Neural progenitor cell (in vitro differentiated cells): ENCODE data around the gene SFT2D3. TPM values are rescaled to one million over a fixed set of nuclear protein-coding genes. Genes with fewer than 3 reads are reported as not detected.

Source experiments
- DNase-seq: peaks from one replicate; pipeline ENCODE4 v3.0.0-alpha.2; 2016; ENCODE audit warnings: low spot score
- H2AFZ ChIP-seq: fragments of 200-600 bp; sonication (generic); replicated peaks from 2 replicates; pipeline ENCODE4 v1.6.1; 2016; ENCODE audit warnings: antibody characterized with exemption
- H3F3A ChIP-seq: fragments of 200-600 bp; sonication (generic); 2 replicates; pipeline ENCODE4 v1.6.1; 2016; ENCODE audit warnings: antibody characterized with exemption, low read depth
- H3K27ac ChIP-seq: fragments of 200-600 bp; sonication (generic); 2 replicates; pipeline ENCODE4 v1.5.1; 2016; ENCODE audit warnings: mild to moderate bottlenecking
- H3K27me3 ChIP-seq: fragments of 200-600 bp; sonication (generic); 2 replicates; pipeline ENCODE4 v1.6.1; 2016; ENCODE audit warnings: mild to moderate bottlenecking, moderate library complexity
- H3K36me3 ChIP-seq: fragments of 200-600 bp; sonication (generic); 2 replicates; pipeline ENCODE4 v1.5.1; 2016
- H3K4me1 ChIP-seq: fragments of 200-600 bp; sonication (generic); 2 replicates; pipeline ENCODE4 v1.6.1; 2016; ENCODE audit warnings: mixed run types
- H3K4me2 ChIP-seq: fragments of 200-600 bp; sonication (generic); 2 replicates; pipeline ENCODE4 v1.6.1; 2016
- H3K4me3 ChIP-seq: fragments of 200-600 bp; sonication (generic); 2 replicates; pipeline ENCODE4 v1.5.1; 2016
- H3K79me2 ChIP-seq: fragments of 200-600 bp; sonication (generic); 2 replicates; pipeline ENCODE4 v1.6.1; 2016; ENCODE audit warnings: low read depth
- H3K9ac ChIP-seq: fragments of 200-600 bp; sonication (generic); 2 replicates; pipeline ENCODE4 v1.6.1; 2016
- H3K9me3 ChIP-seq: fragments of 200-600 bp; sonication (generic); 2 replicates; pipeline ENCODE4 v1.5.1; 2016; ENCODE audit warnings: low read depth
- H4K20me1 ChIP-seq: fragments of 200-600 bp; sonication (generic); 2 replicates; pipeline ENCODE4 v1.6.1; 2016; ENCODE audit warnings: low read depth
- H3K27ac Mint-ChIP-seq: 3 replicates; pipeline ENCODE4 v1.8.0; 2021; ENCODE audit warnings: mixed read lengths
- H3K27me3 Mint-ChIP-seq: 2 replicates; pipeline ENCODE4 v1.8.0; 2022; ENCODE audit warnings: low read depth, mild to moderate bottlenecking, inconsistent platforms, moderate library complexity, mixed read lengths; ENCODE audit not compliant: insufficient read depth
- H3K36me3 Mint-ChIP-seq: 3 replicates; pipeline ENCODE4 v1.8.0; 2021; ENCODE audit warnings: mixed read lengths
- H3K4me1 Mint-ChIP-seq: 3 replicates; pipeline ENCODE4 v1.8.0; 2021; ENCODE audit warnings: mixed read lengths
- H3K4me3 Mint-ChIP-seq: 3 replicates; pipeline ENCODE4 v1.8.0; 2021; ENCODE audit warnings: mild to moderate bottlenecking, moderate library complexity, mixed read lengths
- H3K9me3 Mint-ChIP-seq: 3 replicates; pipeline ENCODE4 v1.8.0; 2020; ENCODE audit warnings: mixed read lengths
- EZH2 ChIP-seq: fragments of 200-600 bp; sonication (generic); IDR thresholded peaks from 2 replicates; pipeline ENCODE4 v1.6.1; 2017; ENCODE audit warnings: antibody characterized with exemption, mild to moderate bottlenecking, moderate library complexity
- EZH2phosphoT487 ChIP-seq: fragments of 200-600 bp; sonication (generic); IDR thresholded peaks from 2 replicates; pipeline ENCODE4 v1.6.1; 2017; ENCODE audit warnings: antibody characterized with exemption
- total RNA-seq: library from RNA; depleted of rRNA; stranded (reverse); fragments of >200 nt; gene quantifications from 2 replicates; pipeline ENCODE4 v1.2.3, GENCODE V29; 2015; ENCODE audit warnings: low replicate concordance
- TF ChIP-seq, protein P1 (sequence below): fragments of 200-600 bp; sonication (generic); IDR thresholded peaks from 2 replicates; pipeline ENCODE4 v1.5.1; 2017; ENCODE audit warnings: antibody characterized with exemption, mild to moderate bottlenecking

SFT2D3 gene
- total RNA-seq, 1 donor from 2014 or later: 30.6 TPM

DNA sequence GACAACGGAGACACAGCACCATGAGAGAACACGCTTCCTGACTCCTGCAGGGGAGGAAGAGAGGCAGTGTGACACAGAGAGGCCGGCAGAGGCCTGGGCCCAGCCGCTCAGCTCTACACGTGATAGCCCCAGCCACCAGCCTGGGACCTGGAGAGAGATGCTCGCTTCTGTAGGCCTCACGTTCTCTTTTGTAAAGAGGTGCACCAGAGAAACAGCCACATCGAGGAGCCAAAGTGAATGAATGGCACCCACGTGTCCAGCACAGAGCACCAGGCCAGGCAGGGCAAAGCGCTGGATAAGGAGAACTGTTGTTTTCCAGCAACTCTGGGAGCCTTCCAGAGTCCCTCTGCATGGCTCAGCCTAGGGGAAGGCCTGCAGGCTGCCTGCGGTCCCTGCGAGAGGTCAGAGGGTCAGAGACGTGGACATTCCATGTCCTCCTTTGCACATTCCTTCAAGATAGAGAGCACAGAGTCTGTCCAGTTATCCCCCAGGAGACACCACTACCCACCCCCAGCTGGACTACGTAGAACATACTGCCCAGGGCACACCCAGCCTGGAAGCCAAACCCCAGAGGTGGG is 40.1 kb upstream of the SFT2D3 start:
- no peaks in the 10 kb centered on the region for H4K20me1 ChIP-seq
- H3K4me2 ChIP-seq: no peak overlapping the region
- no peaks in the 10 kb centered on the region for H3K79me2 ChIP-seq
- peak overlapping the region; percentile 66 for H3K27ac Mint-ChIP-seq
- H3K4me1 Mint-ChIP-seq: peaks cover 14% of the 10 kb centered on the region
- H3F3A ChIP-seq: no peaks in the 10 kb centered on the region
- H3K4me1 ChIP-seq: peaks cover 5% of the 10 kb centered on the region
- no peak for DNase-seq
- no peak overlapping the region for H3K4me3 ChIP-seq
- H3K9me3 Mint-ChIP-seq: no peaks in the 10 kb centered on the region
- H2AFZ ChIP-seq: no peak overlapping the region
- no peaks in the 10 kb centered on the region for H3K9me3 ChIP-seq
- no peak overlapping the region for H3K9ac ChIP-seq
- no peak overlapping the region for H3K27ac ChIP-seq
- peaks cover 36% of the 10 kb centered on the region for H3K27me3 ChIP-seq
- H3K36me3 ChIP-seq: no peaks in the 10 kb centered on the region
- peaks cover 22% of the 10 kb centered on the region for H3K27me3 Mint-ChIP-seq
- no peak for TF ChIP-seq EZH2
- TF ChIP-seq, protein P1, sequence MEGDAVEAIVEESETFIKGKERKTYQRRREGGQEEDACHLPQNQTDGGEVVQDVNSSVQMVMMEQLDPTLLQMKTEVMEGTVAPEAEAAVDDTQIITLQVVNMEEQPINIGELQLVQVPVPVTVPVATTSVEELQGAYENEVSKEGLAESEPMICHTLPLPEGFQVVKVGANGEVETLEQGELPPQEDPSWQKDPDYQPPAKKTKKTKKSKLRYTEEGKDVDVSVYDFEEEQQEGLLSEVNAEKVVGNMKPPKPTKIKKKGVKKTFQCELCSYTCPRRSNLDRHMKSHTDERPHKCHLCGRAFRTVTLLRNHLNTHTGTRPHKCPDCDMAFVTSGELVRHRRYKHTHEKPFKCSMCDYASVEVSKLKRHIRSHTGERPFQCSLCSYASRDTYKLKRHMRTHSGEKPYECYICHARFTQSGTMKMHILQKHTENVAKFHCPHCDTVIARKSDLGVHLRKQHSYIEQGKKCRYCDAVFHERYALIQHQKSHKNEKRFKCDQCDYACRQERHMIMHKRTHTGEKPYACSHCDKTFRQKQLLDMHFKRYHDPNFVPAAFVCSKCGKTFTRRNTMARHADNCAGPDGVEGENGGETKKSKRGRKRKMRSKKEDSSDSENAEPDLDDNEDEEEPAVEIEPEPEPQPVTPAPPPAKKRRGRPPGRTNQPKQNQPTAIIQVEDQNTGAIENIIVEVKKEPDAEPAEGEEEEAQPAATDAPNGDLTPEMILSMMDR: no peak
- H3K4me3 Mint-ChIP-seq: no peak overlapping the region
- H3K36me3 Mint-ChIP-seq: no peaks in the 10 kb centered on the region

DNA sequence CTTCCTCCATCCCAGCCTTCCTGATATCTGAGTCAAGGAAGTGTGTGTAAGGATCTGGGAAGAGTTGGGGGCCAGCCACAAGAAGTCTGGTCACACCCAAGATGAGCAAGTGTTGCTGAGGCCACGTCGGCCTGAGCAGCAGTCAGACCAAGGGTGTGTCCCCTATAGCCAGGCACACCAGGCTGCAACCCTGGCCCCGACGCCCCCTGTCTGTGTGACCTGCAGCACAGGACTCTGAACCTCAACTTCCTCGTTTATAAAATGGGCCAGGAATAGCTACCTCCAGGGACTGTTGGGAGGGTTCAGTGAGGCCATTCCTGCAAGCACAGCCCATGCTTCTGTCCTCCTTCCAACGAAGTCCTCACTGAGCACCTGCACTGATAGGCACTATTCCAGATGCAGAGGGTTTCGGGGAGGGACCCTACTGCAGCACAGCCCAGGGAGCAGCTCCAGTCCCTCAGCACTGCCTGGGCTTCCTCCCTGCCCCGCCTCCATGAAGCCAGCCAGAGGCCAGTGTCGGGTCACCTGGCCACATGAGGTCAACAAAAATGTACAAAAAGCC is 39.3 kb upstream of the SFT2D3 start:
- H3K27ac ChIP-seq: no peak overlapping the region
- no peaks in the 10 kb centered on the region for H3K36me3 Mint-ChIP-seq
- no peak overlapping the region for H3K4me3 ChIP-seq

DNA sequence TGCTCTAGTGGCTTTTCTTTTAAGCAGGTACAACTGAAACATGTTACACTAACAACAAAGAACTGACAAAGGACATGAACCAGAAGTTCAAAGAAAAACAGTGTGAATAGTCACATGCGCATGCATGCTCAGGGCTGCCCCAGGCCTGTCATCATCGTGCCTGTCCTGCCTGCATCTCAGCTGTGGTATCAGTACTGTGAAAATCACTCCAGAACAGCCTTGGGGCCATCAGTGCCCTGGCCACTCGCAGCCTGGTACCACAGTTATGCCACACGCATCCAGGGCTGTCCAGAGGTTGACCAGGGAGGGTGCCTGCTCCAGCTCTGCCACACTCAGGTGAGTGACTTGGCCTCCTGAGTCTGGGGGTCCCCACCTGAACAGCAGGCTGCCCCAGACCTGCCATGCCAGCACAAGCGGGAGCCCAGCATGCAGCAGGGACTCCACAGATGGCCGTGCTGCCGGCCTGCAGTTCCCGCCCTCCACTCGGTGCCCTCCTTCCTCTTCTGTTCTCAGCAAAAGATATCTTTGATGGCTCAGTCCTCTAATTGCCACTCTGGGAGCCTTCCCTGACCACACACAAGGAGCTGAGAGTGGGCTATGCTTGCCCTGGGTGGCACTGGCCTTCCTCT is 38.2 kb upstream of the SFT2D3 start:
- Histone ChIP-seq H3K79me2 (no peaks in the 10 kb centered on the region), H3K9ac (no peak overlapping the region), H3K4me3 (no peak overlapping the region), H3K9me3 (no peaks in the 10 kb centered on the region), H3F3A (no peaks in the 10 kb centered on the region), H4K20me1 (no peaks in the 10 kb centered on the region), H3K27me3 (peaks cover 53% of the 10 kb centered on the region), H3K36me3 (no peaks in the 10 kb centered on the region), H3K4me2 (no peak overlapping the region), H3K4me1 (peaks cover 8% of the 10 kb centered on the region), H3K27ac (no peak overlapping the region), H2AFZ (no peak overlapping the region)
- Mint-ChIP-seq H3K4me3 (no peak overlapping the region), H3K36me3 (no peaks in the 10 kb centered on the region), H3K9me3 (peaks cover 10% of the 10 kb centered on the region), H3K27me3 (peaks cover 22% of the 10 kb centered on the region), H3K4me1 (peaks cover 13% of the 10 kb centered on the region), H3K27ac (no peak overlapping the region)
- TF ChIP-seq, protein P1: no peak
- TF ChIP-seq EZH2: no peak
- no peak for TF ChIP-seq EZH2phosphoT487
- DNase-seq: no peak

More for the DNA sequence above, 39.3 kb upstream of the SFT2D3 start:
- Histone ChIP-seq H3K27me3 (peaks cover 44% of the 10 kb centered on the region), H4K20me1 (no peaks in the 10 kb centered on the region), H3K4me1 (peaks cover 7% of the 10 kb centered on the region), H3K4me2 (no peak overlapping the region), H3K79me2 (no peaks in the 10 kb centered on the region), H3K9me3 (no peaks in the 10 kb centered on the region), H3K36me3 (no peaks in the 10 kb centered on the region), H3F3A (no peaks in the 10 kb centered on the region), H3K9ac (no peak overlapping the region), H2AFZ (no peak overlapping the region)
- Mint-ChIP-seq H3K27ac (no peak overlapping the region), H3K27me3 (peaks cover 22% of the 10 kb centered on the region), H3K9me3 (peaks cover 4% of the 10 kb centered on the region), H3K4me3 (no peak overlapping the region), H3K4me1 (peaks cover 13% of the 10 kb centered on the region)
- DNase-seq: no peak
- TF ChIP-seq EZH2: no peak
- TF ChIP-seq, protein P1: no peak
- TF ChIP-seq EZH2phosphoT487: no peak
